Tibial artery (tissue), 4 donors: ENCODE measurements around the gene APLP2.

Experiments used
- DNase-seq, 2 donors: peaks; one replicate each; pipeline ENCODE4 v3.0.0-alpha.2; 2019
- H3K27ac ChIP-seq, 2 donors: fragments of 200-600 bp; sonication (generic) in 1 of 2; 1 replicate in 1 of 2; 2 replicates in 1 of 2; pipeline ENCODE4 v1.5.1; 2018 to 2019; ENCODE audit warnings: mild to moderate bottlenecking in 1 of 2
- H3K27me3 ChIP-seq, 2 donors: fragments of 200-600 bp; sonication (generic) in 1 of 2; one replicate each; pipeline versions ENCODE4 v1.5.1 to v1.6.0; 2016 to 2019
- H3K36me3 ChIP-seq, 3 donors: fragments of 200-600 bp; sonication (generic) in 2 of 3; one replicate each; pipeline ENCODE4 v1.5.1; 2016 to 2019; ENCODE audit warnings: mild to moderate bottlenecking in 2 of 3
- H3K4me1 ChIP-seq, 4 donors: fragments of 200-600 bp; sonication (generic) in 2 of 4; 1 replicate in 3 of 4; 2 replicates in 1 of 4; pipeline ENCODE4 v1.5.1; 2016 to 2019
- H3K4me3 ChIP-seq, 2 donors: fragments of 200-600 bp; sonication (generic) in 1 of 2; 1 replicate in 1 of 2; 2 replicates in 1 of 2; pipeline ENCODE4 v1.5.1; 2018 to 2019; ENCODE audit warnings: mild to moderate bottlenecking in 2 of 2
- H3K9me3 ChIP-seq, 3 donors: fragments of 200-600 bp; sonication (generic) in 1 of 3; one replicate each; pipeline ENCODE4 v1.5.1; 2016 to 2019
- intact Hi-C: fragments of 100-400 bp; cut with DNase I; formaldehyde crosslinking; loops from one replicate; pipeline ENCODE4 v1.15.0; 2023; ENCODE audit warnings: low total_unique reads
- TF ChIP-seq, protein P1 (sequence below), 2 experiments: fragments of 200-600 bp in 1 of 2; fragments of 450-650 bp in 1 of 2; IDR thresholded peaks; one replicate each; pipeline ENCODE4 v1.5.1; 2017 to 2019; ENCODE audit warnings: antibody characterized with exemption in 2 of 2, mild to moderate bottlenecking in 1 of 2, moderate library complexity in 1 of 2

APLP2 gene

DNA sequence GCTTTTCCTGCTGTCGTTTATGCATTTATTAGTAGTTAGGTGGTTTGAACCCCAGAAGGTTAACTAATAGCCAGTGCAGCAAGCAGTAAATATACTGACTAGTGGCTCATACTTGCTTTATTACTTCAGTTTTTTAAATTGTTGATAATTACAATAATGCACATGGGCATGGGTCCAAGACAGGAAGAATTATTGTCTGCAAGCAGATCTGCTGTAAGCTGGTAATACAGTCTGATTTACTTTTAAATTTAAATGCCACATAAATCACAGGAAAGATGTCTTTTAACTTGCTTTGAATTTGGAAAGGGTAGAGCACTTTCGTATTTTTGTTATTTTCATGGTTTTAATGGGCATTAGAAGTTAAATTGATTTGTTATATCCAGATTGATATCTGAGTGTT lies 27.1 kb downstream of the APLP2 start:
- TF ChIP-seq, protein P1, sequence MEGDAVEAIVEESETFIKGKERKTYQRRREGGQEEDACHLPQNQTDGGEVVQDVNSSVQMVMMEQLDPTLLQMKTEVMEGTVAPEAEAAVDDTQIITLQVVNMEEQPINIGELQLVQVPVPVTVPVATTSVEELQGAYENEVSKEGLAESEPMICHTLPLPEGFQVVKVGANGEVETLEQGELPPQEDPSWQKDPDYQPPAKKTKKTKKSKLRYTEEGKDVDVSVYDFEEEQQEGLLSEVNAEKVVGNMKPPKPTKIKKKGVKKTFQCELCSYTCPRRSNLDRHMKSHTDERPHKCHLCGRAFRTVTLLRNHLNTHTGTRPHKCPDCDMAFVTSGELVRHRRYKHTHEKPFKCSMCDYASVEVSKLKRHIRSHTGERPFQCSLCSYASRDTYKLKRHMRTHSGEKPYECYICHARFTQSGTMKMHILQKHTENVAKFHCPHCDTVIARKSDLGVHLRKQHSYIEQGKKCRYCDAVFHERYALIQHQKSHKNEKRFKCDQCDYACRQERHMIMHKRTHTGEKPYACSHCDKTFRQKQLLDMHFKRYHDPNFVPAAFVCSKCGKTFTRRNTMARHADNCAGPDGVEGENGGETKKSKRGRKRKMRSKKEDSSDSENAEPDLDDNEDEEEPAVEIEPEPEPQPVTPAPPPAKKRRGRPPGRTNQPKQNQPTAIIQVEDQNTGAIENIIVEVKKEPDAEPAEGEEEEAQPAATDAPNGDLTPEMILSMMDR (IDR thresholded peaks at IDR 0.05) = no peak
- intact Hi-C loops = no loop called here
- H3K4me1 ChIP-seq = peaks cover 0 to 37% (median 6%) of the 10 kb centered on the region in 4 donors
- no peaks in the 10 kb centered on the region for H3K27me3 ChIP-seq
- H3K27ac ChIP-seq = no peak overlapping the region
- no peaks in the 10 kb centered on the region for H3K9me3 ChIP-seq
- H3K4me3 ChIP-seq = no peak overlapping the region
- no peaks in the 10 kb centered on the region for H3K36me3 ChIP-seq
- no peak for DNase-seq

DNA sequence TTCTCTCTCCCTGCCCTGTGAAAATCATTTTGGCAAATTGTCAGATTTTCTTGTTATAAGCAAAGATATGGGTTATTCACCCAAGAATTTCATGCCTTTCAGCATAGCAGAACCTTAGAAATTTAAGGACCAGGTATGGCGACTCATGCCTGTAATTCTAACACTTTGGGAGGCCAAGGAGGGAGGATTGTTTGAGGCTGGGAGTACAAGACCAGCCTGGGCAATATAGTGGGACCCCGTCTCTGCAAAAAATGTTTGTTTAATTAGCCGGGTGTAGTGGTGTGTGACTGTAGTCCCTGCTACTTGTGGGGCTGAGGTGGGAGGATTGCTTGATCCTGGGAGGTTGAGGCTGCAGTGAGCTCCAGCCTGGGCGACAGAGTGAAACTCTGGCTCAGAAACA lies 27.6 kb downstream of the APLP2 start:
- intact Hi-C loops = no loop called here
- Histone ChIP-seq H3K27ac (no peak overlapping the region), H3K4me3 (no peak overlapping the region), H3K27me3 (no peaks in the 10 kb centered on the region), H3K9me3 (no peaks in the 10 kb centered on the region), H3K4me1 (peaks cover 0 to 39% (median 8%) of the 10 kb centered on the region in 4 donors), H3K36me3 (no peaks in the 10 kb centered on the region)
- no peak for DNase-seq
- TF ChIP-seq, protein P1 (IDR thresholded peaks at IDR 0.05) = no peak

DNA sequence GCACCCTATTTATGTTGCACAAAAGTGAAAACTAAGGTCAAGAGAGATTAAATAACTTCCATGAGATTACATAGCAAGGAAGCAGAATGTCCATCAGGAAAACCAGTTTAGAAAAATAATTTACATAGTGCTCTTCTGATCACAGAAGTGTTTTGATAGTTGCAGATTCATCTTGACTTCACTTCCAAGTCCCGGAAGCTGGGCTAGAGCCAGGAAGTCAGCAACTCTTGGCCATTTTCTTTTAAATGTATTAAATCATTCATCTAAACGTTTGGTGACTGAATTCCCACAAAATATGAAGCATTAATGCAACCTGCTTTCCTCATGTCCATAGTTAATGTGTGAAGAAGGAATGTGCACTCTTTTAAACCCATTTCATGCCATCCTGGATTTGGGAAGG lies 29.7 kb downstream of the APLP2 start:
- TF ChIP-seq, protein P1 (IDR thresholded peaks at IDR 0.05) = no peak
- H3K27ac ChIP-seq = no peak overlapping the region
- DNase-seq = no peak
- no peaks in the 10 kb centered on the region for H3K36me3 ChIP-seq
- peaks cover 0 to 54% (median 20%) of the 10 kb centered on the region in 4 donors for H3K4me1 ChIP-seq
- H3K27me3 ChIP-seq = no peaks in the 10 kb centered on the region
- intact Hi-C loops = no loop called here
- H3K9me3 ChIP-seq = no peaks in the 10 kb centered on the region
- no peak overlapping the region for H3K4me3 ChIP-seq

DNA sequence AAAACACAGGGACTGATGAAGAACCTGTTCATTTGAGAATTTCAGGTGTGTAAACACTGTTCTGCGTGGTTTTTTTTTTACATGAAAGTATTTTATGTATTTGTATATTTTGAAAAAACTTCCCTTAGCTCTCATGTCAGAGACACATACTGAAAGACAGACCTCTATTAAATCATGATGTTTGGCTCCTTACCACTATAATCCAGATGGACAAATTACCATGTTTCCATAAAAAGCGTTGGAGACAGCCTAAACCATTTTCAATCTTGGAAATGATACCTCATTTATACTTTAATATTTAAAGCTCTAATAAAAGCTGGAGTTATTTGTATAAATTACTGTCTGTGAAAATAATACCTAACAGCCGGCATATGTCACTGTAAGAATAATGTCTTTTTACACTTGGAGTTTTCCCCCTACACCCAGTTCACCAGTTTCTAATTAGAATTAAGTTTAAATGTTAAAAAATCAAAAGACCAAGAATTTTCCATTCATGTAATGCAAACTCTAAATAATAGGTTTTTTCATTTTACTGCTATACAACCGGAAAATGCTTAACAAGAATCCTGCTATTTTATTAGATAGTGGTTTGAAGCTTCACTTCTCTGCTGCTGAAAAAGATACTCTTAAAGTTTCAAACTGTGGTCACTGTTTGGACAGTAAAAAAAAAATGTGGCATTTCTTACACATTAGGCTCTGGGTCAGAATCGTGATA lies 30.8 kb downstream of the APLP2 start:
- H3K27ac ChIP-seq = no peak overlapping the region
- intact Hi-C loops = no loop called here
- H3K4me1 ChIP-seq = peaks cover 0 to 50% (median 20%) of the 10 kb centered on the region in 4 donors
- no peaks in the 10 kb centered on the region for H3K27me3 ChIP-seq
- no peak overlapping the region for H3K4me3 ChIP-seq
- no peaks in the 10 kb centered on the region for H3K9me3 ChIP-seq
- TF ChIP-seq, protein P1 (IDR thresholded peaks at IDR 0.05) = no peak
- no peaks in the 10 kb centered on the region for H3K36me3 ChIP-seq
- DNase-seq = no peak

DNA sequence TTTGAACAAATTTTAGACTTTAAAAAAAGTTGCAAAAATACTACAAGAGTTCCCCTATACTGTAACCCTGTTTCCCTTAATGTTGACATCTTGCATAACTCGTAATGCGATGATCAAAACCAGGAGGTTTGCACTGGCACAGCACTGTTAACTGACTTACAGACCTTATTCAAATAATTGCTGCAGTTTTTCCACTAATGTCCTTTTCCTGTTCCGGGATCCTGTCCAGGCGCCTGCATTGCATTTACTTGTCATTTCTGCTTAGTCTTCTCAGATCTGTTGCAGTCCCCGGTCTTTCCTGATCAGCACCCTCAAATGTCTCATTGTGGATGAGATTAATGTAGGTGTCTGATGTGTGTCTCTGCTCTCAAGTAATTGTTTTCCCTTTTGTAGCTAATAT lies 32.0 kb downstream of the APLP2 start:
- no peak overlapping the region for H3K4me3 ChIP-seq
- TF ChIP-seq, protein P1 (IDR thresholded peaks at IDR 0.05) = no peak
- H3K36me3 ChIP-seq = no peaks in the 10 kb centered on the region
- H3K4me1 ChIP-seq = peaks cover 0 to 39% (median 20%) of the 10 kb centered on the region in 4 donors
- DNase-seq = no peak
- no peaks in the 10 kb centered on the region for H3K27me3 ChIP-seq
- intact Hi-C loops = no loop called here
- no peak overlapping the region for H3K27ac ChIP-seq
- H3K9me3 ChIP-seq = no peaks in the 10 kb centered on the region
